NCI-H187 treated with DMSO at 0.1 percent for 48 hours (cell line): ENCODE results near the gene KCTD11.

Experiments
- DNase-seq: peaks from one replicate; lab custom pipeline; 2025; lab: John Stamatoyannopoulos, UW

Gene KCTD11

DNA sequence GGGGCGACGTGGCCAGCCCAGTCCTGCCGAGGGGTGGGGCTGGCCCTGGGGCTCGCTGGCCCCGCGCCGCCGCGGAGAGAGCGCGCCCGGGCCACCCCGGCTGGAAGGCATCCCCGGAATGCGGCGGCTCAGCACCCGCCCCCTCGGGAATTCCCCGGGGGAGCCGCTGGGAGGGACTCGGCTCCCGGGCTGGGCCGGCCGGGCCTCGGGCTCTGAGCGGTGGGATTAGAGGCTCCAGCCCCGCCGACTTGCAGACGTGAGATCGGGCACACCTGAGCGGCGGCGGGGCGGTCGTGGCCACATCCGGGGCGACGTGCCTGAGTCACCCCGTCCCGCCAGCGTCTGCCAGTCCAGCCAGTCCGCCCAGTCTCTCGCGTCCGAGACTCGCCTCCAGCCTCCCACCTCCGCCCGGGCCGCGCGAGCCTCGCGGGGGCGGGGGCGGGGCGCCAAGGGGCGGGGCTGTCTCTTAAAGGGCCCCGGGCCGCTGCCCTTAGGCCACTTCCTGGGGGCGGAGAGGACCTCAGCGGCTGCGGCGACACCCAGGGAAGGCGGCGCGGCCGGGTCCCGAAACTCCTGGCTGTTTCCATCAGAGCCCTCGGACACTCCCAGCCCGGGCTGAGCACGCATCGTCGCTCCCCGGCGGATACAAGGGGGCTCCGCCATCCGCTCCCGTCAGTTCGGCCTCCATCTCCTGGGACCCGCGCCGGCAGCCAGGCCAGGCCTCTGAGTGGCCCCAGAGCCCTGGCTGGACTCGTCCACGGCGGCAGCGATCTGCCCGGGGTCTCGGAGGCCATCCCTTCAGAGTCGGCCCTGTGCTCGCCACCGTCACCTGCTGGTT is at the start of gene KCTD11:
TSS of gene KCTD11 (plus strand) at position 498 of the 838 bp plus-strand sequence.
- no peak for DNase-seq

DNA sequence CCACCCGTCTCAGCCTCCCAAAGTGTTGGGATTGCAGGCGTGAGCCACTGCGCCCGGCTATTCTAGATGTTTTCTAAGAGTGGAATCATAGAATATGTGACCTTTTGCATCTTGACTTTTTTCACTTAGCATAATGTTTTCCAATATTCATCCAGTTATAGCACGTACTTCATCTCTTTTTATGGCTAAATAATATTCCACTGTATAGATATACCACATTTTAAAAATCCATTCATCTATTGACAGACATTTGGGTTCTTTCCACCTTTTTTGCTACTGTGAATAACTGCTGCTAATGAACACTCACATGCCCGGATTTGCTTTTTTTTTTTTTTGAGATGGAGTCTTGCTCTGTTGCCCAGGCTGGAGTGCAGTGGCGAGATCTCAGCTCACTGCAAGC is 47.8 kb upstream of the KCTD11 start:
- DNase-seq = no peak

DNA sequence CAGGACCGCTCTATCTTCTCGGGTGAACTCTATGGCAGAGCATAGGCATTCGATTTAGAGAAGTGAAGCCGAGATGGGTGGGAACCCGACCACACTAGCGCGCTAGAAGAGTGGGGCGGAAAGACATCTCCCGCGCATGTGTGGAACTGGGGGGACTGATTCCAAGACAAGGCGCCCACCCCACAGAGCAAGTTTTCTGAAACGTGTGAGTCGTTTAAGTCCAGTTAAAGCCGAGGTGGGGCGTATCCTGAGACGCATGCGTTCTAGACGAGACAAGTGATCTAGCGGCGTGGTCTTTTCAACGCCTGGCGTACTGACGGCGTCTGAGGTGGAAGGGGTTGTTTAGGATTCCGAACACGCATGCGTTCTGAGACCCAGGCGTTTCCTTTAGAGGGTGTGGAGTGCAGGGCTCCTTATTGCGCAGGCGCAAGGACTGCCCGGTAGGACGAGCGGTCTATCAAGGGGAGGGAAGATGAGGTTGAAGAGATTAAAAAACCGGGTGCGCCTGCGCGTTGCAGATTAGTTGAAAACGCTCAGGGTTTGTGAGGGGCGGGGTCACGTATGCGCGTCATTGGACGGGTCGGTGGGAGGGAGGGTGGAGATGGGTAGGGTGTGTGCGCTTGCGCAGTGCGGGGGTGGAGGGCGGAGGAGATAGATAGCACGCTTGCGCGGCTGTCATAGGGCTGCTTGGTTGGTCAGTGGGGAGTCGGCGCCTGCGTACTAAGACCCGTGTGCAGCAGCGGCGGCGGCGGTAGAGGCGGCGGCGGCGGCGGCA is 44.9 kb upstream of the KCTD11 start, which contains the start of gene EIF5A:
TSS of gene EIF5A (plus strand) at position 718 of the 775 bp plus-strand sequence. CDS start 2,008 bp downstream, outside the sequence.
- peak; percentile 89 for DNase-seq

DNA sequence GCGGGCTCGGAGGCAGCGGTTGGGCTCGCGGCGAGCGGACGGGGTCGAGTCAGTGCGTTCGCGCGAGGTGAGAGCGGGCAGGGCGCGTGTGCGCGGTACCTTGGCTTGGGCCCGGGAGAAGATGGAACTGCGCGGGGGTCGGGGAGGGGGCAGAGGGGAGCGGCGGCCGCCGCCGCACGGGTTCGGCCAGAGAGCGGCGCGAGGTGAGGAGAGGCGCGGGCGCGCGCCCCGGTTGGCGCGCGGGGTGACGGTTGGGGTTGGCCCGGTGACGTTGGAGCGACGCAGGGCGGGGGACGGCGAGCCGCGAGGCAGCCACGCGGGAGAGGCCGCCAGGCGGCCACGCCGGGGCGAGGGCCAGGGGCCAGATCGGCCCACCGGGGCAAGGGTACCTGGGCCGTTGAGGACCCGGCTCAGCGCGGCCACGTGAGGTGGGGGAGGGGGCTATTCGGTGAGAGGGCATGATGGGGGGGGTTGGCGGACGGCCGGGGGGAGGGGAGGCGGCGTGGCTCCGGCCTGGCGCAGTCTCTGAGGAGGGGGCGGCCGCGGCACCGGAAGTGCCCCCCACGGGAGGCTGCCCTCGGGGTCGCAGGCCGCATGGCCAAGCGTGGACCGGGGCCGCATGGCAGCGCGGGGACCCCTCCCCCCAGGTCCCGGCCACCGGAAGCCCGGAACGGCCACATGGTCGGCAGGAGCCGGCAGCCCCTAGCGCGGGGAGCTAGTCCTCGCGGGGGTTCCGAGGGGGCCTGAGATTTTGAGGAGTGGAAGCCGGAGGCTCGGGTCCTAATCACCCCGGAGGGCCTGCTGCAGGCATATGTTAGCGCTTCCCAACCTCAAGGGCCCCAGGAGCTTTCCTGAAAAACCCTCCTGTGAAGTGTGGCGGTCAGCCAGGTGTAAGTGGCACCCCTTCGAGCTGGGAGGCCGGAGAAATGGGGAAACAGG is 44.0 kb upstream of the KCTD11 start:
- no peak for DNase-seq

DNA sequence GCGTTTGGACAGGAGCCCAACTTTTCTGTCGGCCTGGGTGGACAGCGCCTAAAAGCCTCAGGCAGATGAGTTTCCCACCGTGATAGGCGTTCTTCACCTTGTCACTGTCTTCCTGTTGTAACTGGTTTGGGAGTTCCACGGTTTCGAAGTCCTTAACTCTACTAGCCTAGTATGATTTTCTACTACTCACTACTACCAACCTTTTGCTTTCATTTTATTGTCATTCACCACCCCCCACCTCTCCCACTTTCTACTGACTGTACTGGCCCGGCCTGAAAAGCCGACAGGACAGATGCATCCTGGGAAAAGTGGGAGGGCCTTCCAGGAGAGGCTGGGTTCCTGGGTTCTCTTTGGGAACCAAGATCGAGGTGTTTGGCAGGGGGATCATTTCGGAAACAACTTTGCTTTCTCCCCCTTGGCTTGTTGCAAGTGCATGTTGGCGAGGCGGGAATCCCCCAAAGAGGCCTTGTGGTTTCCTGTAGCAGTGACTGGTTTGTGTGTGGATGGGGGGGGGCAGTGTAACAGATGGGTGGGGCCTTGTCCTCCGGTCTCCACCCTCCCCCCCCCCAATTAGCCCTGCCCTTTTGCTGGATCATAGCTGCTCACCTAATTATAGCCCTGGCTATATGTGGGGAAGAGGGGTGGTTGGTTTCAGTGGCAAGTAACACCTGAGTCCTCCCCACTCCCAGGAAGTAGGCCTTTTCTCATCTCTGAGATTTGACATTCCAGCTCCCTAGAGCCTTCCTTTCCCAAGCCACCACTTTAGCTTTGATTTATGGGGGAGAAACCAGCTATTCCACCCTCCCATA is 43.1 kb upstream of the KCTD11 start:
- DNase-seq = no peak

DNA sequence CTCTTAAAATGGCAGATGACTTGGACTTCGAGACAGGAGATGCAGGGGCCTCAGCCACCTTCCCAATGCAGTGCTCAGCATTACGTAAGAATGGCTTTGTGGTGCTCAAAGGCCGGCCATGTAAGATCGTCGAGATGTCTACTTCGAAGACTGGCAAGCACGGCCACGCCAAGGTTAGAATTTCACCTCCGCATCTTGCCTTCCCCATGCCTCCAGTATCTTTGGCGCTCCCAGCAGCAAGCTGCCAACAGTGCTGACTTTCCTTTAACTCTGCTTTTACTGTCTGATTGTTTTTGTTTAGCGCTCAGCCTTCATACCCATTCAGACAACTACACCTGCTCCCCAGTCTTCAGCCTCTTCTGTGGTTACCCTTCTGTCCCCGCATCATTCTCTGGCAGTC is 42.3 kb upstream of the KCTD11 start:
- DNase-seq = no peak

DNA sequence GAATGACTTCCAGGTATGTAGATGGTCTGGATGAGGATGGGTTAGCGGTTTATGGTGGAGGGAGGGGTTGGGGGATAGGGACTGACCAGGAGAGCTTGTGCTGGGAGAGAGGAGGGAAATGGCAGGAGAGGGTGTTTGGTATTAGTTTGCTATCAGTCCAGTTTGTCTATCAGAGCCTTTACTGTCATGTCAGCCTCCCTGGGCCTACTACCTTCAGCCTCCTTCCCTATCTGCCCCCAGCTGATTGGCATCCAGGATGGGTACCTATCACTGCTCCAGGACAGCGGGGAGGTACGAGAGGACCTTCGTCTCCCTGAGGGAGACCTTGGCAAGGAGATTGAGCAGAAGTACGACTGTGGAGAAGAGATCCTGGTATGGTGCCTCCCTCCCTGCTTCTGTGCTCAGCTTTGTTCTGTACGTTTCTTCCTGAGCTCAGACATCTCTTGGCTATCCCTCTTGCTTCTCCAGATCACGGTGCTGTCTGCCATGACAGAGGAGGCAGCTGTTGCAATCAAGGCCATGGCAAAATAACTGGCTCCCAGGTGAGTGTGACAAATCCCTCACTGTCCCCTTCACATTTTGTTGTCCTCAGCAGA is 40.8 kb upstream of the KCTD11 start:
- no peak for DNase-seq

DNA sequence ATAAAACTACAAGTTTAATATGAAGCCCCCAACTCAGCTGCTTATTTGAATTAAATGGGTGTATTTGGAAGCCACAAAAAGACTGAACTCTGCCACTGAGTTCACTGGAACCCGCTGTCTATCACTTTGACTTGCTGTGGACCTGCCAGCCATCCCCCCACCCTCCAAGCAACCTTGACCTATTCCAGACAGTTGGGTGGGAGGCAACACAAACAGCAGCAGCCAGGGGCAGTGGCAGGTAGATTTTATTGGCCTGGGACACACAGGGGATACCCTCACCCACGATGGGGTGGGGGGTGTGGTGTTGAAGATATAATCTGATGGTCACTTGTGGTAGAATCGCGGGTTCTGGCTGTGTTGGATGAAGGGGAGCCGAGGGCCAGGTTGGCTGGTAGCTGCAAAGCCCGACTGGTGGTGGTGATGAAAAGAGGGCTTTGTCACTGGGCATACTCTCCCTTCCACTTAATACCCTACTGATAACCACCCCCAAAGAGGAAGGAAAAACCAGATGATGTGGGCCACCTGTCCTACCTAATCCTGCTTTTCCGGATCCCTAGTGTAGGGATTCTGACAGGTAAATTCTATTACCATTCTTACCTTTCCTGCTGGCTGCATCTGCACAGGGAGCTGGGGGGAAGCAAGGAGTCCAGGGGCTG is 39.4 kb upstream of the KCTD11 start:
- no peak for DNase-seq

DNA sequence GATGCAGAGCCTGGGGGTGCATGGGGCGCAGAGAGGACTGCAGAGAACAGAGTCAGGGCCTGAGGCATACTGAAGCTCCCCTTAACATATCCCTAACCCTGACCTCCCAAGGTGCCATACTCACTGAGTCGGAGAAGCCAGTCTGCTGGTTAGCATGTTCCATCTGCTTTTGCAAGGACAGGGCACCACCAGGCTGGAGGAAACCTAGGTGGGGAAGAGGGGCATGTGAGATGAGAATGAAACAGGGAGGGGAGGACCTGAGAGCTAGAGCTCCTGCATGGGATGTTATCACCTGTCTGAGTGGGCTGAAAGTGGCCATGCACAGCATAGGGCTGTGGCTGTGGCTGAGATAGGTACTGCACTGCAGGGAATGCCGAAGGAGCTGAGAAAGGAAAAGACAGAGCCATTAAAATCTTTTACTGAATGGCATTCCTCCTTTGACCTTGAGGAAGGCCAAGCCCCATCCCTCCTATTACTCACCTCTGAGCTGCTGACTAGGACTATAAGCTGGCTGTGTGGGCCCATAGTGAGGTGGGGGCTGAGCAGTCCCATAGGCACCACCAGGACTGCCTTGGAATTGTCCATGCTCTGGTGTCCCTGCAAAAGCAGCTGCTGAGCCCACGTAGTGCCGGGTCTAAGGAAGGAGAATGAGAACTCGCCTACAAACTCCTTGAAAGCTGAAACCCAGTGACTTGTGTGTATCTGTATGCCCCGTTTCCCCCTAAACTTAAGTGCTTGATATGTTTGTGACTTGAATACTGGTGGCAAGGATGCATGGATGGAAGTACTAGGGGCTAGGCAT is 38.7 kb upstream of the KCTD11 start:
- no peak for DNase-seq

DNA sequence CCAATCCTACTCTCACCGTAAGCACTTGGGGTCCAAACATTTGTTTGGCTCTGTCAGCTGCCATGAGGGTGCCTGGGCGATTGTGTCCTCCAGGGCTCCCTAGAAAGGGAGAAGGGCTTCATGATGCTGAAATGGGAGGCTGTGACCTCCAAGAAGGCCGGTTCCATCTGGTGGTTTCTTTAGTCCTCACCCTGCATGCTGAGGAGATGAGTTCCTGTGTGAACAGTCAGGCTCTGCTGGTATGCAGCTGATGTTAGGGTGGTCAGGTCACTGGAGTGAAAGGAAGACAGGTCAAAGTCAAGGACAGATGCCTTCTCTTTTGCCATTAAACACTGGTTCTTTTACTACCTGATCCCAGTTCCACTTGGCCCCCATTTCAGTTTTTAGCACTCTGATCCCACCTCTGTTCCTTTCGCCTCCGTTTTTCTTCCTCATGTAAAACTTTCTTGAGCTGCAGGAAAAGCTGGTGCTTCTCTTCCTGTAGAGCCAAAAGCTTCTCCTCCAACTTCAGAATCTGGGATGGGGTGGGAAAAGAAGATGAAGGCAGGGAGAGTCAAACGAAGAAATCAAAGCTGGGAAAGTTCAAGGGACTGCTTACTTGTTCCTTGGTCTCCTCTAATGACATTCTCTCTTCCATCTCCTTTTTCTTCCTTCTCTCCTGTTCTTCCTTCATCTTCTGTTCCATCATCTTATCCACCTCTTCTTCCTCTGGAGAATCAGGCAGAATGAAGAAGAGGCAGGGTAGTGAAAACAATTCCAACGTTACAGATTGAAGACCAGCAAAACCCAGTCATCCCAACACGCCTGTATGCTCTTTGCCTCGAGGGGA is 37.9 kb upstream of the KCTD11 start:
- no peak for DNase-seq

DNA sequence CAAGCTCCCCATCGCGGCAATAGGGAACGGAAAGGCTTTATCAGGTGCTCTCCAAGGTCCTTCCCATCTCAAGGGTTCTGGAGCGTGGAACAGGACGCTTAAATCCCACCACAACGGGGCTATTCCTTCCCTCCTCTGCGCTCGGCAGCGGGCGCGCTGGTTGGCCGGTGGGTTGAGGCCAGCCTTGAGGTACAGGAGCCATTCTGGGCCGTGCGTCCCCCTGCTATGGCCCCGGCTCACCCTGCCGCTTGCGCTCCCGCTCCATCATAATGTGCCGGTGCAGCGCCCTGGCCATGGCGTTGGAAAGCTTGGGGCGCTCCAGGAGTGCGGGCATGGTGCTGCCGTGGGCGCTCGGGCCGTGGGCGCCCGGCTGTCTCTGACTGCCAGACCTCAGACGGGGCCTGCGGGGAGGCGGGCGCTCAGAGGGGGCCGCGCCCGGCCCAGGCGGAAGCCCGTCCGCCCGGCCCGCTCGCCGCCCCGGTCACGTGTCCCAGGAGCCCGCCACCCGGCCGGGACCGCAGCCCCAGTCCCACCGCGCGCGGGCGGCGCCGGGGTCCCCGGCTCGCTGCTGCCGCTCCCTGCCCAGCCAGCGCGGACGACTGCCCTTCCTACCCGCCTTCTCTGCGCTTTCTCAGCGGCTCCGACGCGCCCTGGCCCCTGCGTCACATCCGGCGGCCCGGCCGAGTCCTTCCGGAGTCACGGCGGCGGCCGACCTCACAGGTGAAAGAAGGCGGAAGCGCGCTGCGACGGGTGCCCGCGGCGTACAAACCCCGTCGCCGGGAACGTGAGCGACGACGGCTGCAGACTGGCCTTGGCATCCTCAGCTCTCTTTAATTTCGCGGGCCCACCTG is 37.0 kb upstream of the KCTD11 start, which contains the start of gene GPS2:
TSS of gene GPS2 (minus strand) at position 642 of the 851 bp plus-strand sequence. CDS start at position 334, 308 bp downstream.
- no peak for DNase-seq

DNA sequence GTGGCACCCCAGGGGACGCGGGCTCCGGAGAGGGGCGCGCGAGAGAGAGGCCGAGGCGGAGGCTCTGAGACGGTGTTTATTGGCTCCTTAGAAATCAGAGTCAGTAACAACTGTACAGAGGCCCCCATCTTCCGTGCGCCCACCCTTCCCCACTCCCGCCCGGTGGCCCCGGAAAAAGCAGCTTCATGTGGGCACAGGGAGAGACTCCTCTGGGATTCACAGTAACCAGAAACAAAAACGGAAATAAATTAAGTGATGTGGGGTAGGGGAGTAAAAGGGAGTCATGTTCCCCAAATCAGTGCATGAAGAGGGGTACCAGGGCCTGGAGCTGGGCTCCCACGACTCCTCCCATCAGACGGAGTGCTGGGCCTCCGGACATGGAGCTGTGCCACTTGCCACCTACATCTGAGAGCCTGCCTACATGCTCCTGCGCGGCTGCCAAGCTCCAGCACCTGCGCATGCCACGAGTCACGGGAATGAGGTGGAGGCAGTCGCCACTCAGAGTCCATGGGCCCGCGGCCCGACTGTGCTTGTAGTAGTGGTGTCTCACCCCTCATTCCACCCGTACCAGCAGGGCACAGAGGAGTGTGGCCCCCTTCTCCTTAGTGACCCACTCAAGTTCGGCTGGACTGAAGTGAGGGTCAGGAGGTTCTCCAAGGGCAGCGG is 36.3 kb upstream of the KCTD11 start:
- no peak for DNase-seq

DNA sequence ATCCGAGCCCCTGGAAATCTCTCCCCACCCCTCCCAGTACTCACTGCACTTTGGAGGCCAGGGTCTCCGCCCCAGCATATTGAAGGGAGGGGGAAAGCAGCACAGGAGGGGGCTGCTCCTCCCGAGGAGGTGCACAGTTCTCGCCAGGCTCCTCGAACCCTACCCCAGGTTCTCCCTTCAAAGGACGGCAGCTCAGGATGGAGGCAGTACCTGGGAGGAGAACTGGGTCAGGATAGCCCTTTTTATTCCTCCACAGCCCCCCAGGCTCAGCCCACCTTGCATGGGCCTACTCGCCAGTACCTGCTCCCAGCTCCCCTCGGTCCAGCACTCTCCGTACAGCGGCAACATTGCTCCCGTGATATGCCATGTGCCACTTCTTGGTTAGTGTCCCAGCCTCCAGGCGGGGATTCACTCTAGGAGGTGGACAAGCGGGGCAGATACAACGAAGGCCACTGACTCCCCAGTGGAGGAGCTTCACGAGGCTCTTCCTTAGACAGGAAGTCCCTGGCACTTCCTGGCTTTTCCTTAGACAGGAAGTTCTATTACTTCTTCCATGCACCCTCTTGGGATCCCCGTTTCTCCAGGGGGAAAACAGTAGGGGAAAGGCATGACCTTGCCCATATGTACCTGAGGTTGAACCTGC is 34.7 kb upstream of the KCTD11 start:
- no peak for DNase-seq

DNA sequence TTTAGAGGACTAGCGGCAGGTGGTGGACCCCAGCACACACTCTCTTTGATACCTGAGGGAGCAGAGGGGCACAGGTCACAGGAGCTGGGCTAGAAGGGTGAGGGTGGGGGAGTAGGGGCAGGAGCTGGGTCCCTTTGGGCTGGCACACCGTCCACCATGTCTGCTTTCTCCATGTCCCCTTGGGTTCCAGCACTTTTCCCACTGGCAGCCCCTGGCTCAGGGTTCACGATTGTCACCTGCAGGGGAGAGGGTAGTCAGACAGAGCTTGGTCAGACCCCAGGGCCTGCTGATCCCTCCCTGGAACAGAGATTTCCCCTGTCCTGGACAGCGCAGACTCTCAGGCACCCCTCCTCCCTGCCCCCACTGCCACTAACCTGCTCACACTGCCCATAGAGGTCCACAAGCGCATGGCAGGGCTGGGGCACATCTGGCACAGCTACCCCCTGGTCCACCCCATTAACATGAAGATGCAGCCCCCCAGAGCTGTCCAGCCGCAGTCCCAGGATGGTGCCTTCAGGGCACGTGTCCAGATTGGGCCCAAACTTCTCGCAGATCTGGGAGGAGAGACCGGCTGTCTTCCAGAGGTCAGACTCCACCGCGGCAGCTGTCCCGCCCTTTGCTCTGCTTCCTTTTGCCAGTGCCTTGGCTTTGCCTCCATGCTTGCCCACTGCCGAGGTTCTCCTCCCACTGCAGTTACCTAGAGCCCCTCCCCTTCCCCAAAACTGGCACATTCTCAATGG is 33.7 kb upstream of the KCTD11 start:
- DNase-seq = no peak

DNA sequence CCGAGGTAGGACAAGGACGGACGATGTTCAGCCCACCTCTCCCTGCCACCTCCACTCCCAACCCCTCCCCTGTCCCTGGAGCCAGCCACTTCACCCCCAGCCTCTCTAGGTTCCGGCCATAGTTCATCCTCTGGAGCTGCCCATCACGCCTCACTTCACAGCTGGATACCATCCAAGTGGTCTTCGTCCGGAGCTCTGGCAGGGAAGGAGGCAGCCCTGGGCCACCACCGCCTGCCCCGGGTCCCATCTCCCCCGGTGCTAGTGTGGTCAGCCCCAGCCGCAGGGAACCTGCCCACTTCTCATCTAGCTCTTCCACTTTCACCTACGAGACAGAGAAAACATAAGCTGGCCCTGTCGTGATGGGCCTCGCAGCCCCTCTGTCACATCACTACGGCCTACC is 30.5 kb upstream of the KCTD11 start:
- no peak for DNase-seq
